ENCODE results near the gene TTC7B.

The TTC7B gene

DNA sequence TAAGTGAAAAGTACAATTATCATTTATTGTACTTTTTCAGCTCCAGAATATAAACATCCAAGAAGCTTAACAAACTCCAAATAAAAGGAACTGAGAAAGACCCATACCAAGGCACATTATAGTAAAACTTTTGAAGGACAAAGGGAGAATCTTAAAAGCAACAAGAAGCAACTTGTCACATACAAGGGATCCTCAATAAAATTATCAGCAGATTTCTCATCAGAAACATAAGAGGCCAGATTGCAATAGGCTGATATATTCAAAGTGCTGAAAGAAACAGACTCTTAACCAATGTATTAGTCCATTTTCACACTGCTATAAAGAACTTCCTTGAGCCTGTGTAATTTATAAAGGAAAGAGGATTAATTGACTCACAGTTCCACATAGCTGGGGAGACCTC lies 48.3 kb downstream of the TTC7B start:
- no peak overlapping the region for H3K4me3 ChIP-seq (replicated peaks in 1 of 2; ENCODE audit: low read depth in 2 of 2, low read length in 2 of 2)
- DNase-seq (ENCODE audit: low read depth in 2 of 2): no peak
- TF ChIP-seq, protein P1, sequence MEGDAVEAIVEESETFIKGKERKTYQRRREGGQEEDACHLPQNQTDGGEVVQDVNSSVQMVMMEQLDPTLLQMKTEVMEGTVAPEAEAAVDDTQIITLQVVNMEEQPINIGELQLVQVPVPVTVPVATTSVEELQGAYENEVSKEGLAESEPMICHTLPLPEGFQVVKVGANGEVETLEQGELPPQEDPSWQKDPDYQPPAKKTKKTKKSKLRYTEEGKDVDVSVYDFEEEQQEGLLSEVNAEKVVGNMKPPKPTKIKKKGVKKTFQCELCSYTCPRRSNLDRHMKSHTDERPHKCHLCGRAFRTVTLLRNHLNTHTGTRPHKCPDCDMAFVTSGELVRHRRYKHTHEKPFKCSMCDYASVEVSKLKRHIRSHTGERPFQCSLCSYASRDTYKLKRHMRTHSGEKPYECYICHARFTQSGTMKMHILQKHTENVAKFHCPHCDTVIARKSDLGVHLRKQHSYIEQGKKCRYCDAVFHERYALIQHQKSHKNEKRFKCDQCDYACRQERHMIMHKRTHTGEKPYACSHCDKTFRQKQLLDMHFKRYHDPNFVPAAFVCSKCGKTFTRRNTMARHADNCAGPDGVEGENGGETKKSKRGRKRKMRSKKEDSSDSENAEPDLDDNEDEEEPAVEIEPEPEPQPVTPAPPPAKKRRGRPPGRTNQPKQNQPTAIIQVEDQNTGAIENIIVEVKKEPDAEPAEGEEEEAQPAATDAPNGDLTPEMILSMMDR (IDR thresholded peaks at IDR 0.05; ENCODE audit: low read depth, low read length): no peak

- H3K4me3 ChIP-seq (replicated peaks in 1 of 2; ENCODE audit: low read depth in 2 of 2, low read length in 2 of 2): no peak overlapping the region
- DNase-seq (ENCODE audit: low read depth in 2 of 2): peak; percentile 52 to 64
- TF ChIP-seq, protein P1 (IDR thresholded peaks at IDR 0.05; ENCODE audit: low read depth, low read length): peak; percentile 66
Observed at GRCh38 chr14:90760591-90761316, 55.5 kb downstream of the TTC7B start.

DNA sequence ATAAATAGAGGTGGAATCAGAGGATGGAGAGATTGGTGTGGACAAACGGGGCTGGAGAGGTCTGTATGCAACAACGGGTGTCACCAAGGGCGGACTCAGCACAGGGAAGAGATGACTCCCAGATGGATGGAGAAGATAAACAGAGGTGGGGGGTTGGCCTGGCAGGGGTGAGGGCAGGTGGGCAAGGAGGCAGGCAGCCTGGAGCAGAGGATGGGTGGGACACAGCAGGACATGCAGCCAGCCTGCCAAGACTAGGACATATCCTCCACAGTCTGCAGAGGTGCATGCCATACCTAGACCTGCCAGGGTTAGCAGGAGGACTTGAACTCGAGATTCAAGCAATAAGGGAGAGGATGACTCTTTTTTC lies 56.2 kb downstream of the TTC7B start:
- TF ChIP-seq, protein P1 (IDR thresholded peaks at IDR 0.05; ENCODE audit: low read depth, low read length): no peak
- no peak overlapping the region for H3K4me3 ChIP-seq (replicated peaks in 1 of 2; ENCODE audit: low read depth in 2 of 2, low read length in 2 of 2)
- no peak for DNase-seq (ENCODE audit: low read depth in 2 of 2)

DNA sequence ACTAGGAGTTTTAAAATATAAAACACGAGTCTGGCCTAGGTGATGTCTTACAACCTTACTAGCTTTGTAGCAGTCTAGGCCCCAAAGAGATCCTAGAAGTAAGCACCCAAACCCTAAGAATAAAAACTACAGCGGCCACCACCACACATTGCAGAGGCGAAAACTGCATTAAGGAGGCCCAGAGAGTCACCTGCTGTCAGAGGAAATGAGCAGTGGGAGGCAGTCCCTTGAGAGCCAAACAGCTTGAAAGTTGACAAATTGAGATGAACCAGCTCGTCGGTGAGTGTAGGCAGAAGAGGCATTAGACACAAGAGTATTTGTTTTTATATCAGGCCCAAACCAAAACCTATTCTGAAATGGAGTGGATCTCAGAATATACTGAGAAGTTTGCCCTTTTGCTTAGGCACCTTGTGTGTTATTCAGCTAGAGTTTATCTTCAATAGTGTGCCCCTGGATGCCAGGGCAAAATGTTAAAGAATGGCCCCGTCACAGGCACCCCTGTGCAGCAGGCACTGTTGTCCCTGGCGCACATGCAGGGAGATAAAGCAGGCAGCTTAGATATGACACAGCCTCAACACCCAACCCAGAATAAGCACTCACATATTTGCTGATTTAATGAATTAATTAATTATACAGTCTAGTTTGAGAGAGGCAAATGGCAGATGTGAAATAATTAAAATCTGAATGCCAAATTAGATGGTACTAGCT lies 56.7 kb downstream of the TTC7B start:
- TF ChIP-seq, protein P1 (IDR thresholded peaks at IDR 0.05; ENCODE audit: low read depth, low read length): no peak
- H3K4me3 ChIP-seq (replicated peaks in 1 of 2; ENCODE audit: low read depth in 2 of 2, low read length in 2 of 2): no peak overlapping the region
- DNase-seq (ENCODE audit: low read depth in 2 of 2): no peak

DNA sequence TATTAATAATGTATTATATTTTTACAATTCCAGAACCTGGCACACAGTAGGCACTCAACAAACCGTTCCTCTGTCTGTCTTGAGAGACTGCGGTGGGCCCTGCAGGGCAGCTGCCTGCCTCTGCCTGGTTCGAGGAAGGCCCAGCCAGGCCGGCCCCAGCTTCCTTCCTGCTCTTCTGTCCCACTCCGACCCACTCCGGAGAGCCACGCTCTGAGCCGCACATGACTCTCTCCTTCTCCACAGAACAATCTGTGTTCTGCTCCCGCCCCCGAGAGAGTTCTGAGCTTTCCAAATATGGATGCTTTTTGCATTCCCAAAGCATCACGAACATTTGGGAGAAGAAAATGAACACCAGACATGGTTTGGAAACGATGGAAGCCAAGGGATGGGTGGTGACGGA lies 57.3 kb downstream of the TTC7B start:
- TF ChIP-seq, protein P1 (IDR thresholded peaks at IDR 0.05; ENCODE audit: low read depth, low read length): no peak
- peak overlapping the region in 1 of 2 donors; percentile 55 for H3K4me3 ChIP-seq (replicated peaks in 1 of 2; ENCODE audit: low read depth in 2 of 2, low read length in 2 of 2)
- DNase-seq (ENCODE audit: low read depth in 2 of 2): peak; percentile 46 to 50

GRCh38 chr14:90758028-90758889 lies 58.0 kb downstream of the TTC7B start:
- H3K4me3 ChIP-seq (replicated peaks in 1 of 2; ENCODE audit: low read depth in 2 of 2, low read length in 2 of 2): peak overlapping the region; percentile 53 to 55
- TF ChIP-seq, protein P1 (IDR thresholded peaks at IDR 0.05; ENCODE audit: low read depth, low read length): peak; percentile 65
- DNase-seq (ENCODE audit: low read depth in 2 of 2): peak; percentile 89 to 94
